H9 (cell line): Measurements from ENCODE around the gene CTDSPL2. TPM values are rescaled to one million over a fixed set of nuclear protein-coding genes. Genes with fewer than 3 reads are reported as not detected.

Experiments used
- DNase-seq: peaks from one replicate; pipeline ENCODE4 v3.0.0-alpha.2; 2017
- H2AFZ ChIP-seq: one replicate; pipeline ENCODE4 v1.6.1; 2013; ENCODE audit warnings: mild to moderate bottlenecking, low read length, control low read depth, moderate library complexity
- H2AK5ac ChIP-seq: 2 replicates; pipeline ENCODE4 v1.6.1; 2013; ENCODE audit warnings: low read length, control low read depth, mixed read lengths; ENCODE audit not compliant: insufficient read length
- H2BK120ac ChIP-seq: one replicate; pipeline ENCODE4 v1.6.1; 2013; ENCODE audit warnings: low read depth, mild to moderate bottlenecking, low read length, control low read depth, inconsistent platforms; ENCODE audit not compliant: poor library complexity, severe bottlenecking
- H2BK12ac ChIP-seq: 2 replicates; pipeline ENCODE4 v1.6.1; 2013; ENCODE audit warnings: low read length, control low read depth, mixed read lengths, low read depth; ENCODE audit not compliant: insufficient read length
- H2BK15ac ChIP-seq: 2 replicates; pipeline ENCODE4 v1.6.1; 2013; ENCODE audit warnings: low read depth, low read length, control low read depth
- H2BK20ac ChIP-seq: one replicate; pipeline ENCODE4 v1.6.1; 2013; ENCODE audit warnings: low read depth, mild to moderate bottlenecking, low read length, control low read depth, inconsistent platforms; ENCODE audit not compliant: poor library complexity, severe bottlenecking
- H2BK5ac ChIP-seq: 2 replicates; pipeline ENCODE4 v1.6.1; 2013; ENCODE audit warnings: low read length, control low read depth, mixed read lengths; ENCODE audit not compliant: insufficient read length
- H3K14ac ChIP-seq: 2 replicates; pipeline ENCODE4 v1.6.1; 2013; ENCODE audit warnings: low read length, control low read depth; ENCODE audit not compliant: insufficient read depth
- H3K18ac ChIP-seq: 2 replicates; pipeline ENCODE4 v1.6.1; 2013; ENCODE audit warnings: low read depth, mild to moderate bottlenecking, mixed read lengths, low read length, control low read depth; ENCODE audit not compliant: insufficient read length
- H3K23ac ChIP-seq: 2 replicates; pipeline ENCODE4 v1.6.1; 2013; ENCODE audit warnings: low read length, control low read depth, mixed read lengths, low read depth; ENCODE audit not compliant: insufficient read length
- H3K23me2 ChIP-seq: 2 replicates; pipeline ENCODE4 v1.6.1; 2013; ENCODE audit warnings: low read depth, mild to moderate bottlenecking, mixed read lengths, low read length, control low read depth; ENCODE audit not compliant: insufficient read length, poor library complexity, severe bottlenecking
- H3K27ac ChIP-seq: 2 replicates; pipeline ENCODE4 v1.5.1; 2013; ENCODE audit warnings: low read length, control low read depth, mixed read lengths, low read depth; ENCODE audit not compliant: insufficient read length
- H3K27me3 ChIP-seq: 2 replicates; pipeline ENCODE4 v1.6.1; 2013; ENCODE audit warnings: low read length, control low read depth, inconsistent platforms; ENCODE audit not compliant: insufficient read depth
- H3K4ac ChIP-seq: 2 replicates; pipeline ENCODE4 v1.6.1; 2013; ENCODE audit warnings: low read depth, mild to moderate bottlenecking, control low read depth, inconsistent platforms, low read length, moderate library complexity
- H3K4me1 ChIP-seq: 2 replicates; pipeline ENCODE4 v1.6.1; 2013; ENCODE audit warnings: low read length, control low read depth, inconsistent platforms; ENCODE audit not compliant: insufficient read depth
- H3K4me2 ChIP-seq: 2 replicates; pipeline ENCODE4 v1.6.1; 2013; ENCODE audit warnings: low read length, control low read depth, mixed read lengths; ENCODE audit not compliant: insufficient read length, insufficient read depth
- H3K56ac ChIP-seq: 2 replicates; pipeline ENCODE4 v1.6.1; 2013; ENCODE audit warnings: low read depth, mild to moderate bottlenecking, mixed read lengths, low read length, control low read depth; ENCODE audit not compliant: insufficient read length
- H3K79me1 ChIP-seq: 2 replicates; pipeline ENCODE4 v1.6.1; 2013; ENCODE audit warnings: low read depth, mild to moderate bottlenecking, moderate library complexity, low read length, control low read depth, inconsistent platforms; ENCODE audit not compliant: insufficient read depth, poor library complexity, severe bottlenecking
- H3K79me2 ChIP-seq: 2 replicates; pipeline ENCODE4 v1.6.1; 2013; ENCODE audit warnings: low read length, control low read depth, inconsistent platforms; ENCODE audit not compliant: insufficient read depth
- H3K9ac ChIP-seq: 2 replicates; pipeline ENCODE4 v1.6.1; 2013; ENCODE audit warnings: low read length, control low read depth, mixed read lengths; ENCODE audit not compliant: insufficient read length; ENCODE audit errors: extremely low read depth
- H3K9me3 ChIP-seq: one replicate; pipeline ENCODE4 v1.6.1; 2013; ENCODE audit warnings: low read depth, low read length, inconsistent platforms; ENCODE audit not compliant: control insufficient read depth
- H3T11ph ChIP-seq: one replicate; pipeline ENCODE4 v1.6.1; 2013; ENCODE audit warnings: mild to moderate bottlenecking, low read length, control low read depth, inconsistent platforms
- H4K20me1 ChIP-seq: one replicate; pipeline ENCODE4 v1.6.1; 2013; ENCODE audit not compliant: control insufficient read depth, insufficient read length, insufficient read depth
- H4K5ac ChIP-seq: 2 replicates; pipeline ENCODE4 v1.6.1; 2013; ENCODE audit warnings: low read depth, mild to moderate bottlenecking, mixed read lengths, low read length, control low read depth; ENCODE audit not compliant: insufficient read length
- H4K8ac ChIP-seq: replicated peaks from 2 replicates; pipeline ENCODE4 v1.6.1; 2013; ENCODE audit warnings: low read length, control low read depth, mixed read lengths, low read depth; ENCODE audit not compliant: insufficient read length
- H4K91ac ChIP-seq: 2 replicates; pipeline ENCODE4 v1.6.1; 2013; ENCODE audit warnings: low read depth, mild to moderate bottlenecking, moderate library complexity, mixed read lengths, low read length, control low read depth; ENCODE audit not compliant: insufficient read length
- H3K27ac Mint-ChIP-seq, 3 experiments: 2 replicates in 2 of 3; 3 replicates in 1 of 3; pipeline ENCODE4 v1.8.0; 2020 to 2021; ENCODE audit warnings: mixed read lengths in 3 of 3, mild to moderate bottlenecking in 1 of 3, moderate library complexity in 1 of 3
- H3K27me3 Mint-ChIP-seq: 2 replicates; pipeline ENCODE4 v1.8.0; 2021; ENCODE audit warnings: low read depth, mild to moderate bottlenecking, moderate library complexity, mixed read lengths
- H3K36me3 Mint-ChIP-seq, 3 experiments: 2 replicates in 2 of 3; 3 replicates in 1 of 3; pipeline ENCODE4 v1.8.0; 2020 to 2021; ENCODE audit warnings: low read depth in 3 of 3, mixed read lengths in 3 of 3; ENCODE audit not compliant: insufficient read depth in 1 of 3
- H3K4me1 Mint-ChIP-seq, 2 experiments: 2 replicates each; pipeline ENCODE4 v1.8.0; 2020; ENCODE audit warnings: mixed read lengths in 2 of 2
- H3K4me3 Mint-ChIP-seq, 2 experiments: 2 replicates in 1 of 2; 3 replicates in 1 of 2; pipeline ENCODE4 v1.8.0; 2020 to 2021; ENCODE audit warnings: mild to moderate bottlenecking in 2 of 2, mixed read lengths in 2 of 2, moderate library complexity in 1 of 2
- H3K9me3 Mint-ChIP-seq, 2 experiments: 2 replicates in 1 of 2; 3 replicates in 1 of 2; pipeline ENCODE4 v1.8.0; 2020; ENCODE audit warnings: mild to moderate bottlenecking in 2 of 2, mixed read lengths in 2 of 2, moderate library complexity in 1 of 2
- CTCF ChIP-seq: fragments of 200-600 bp; sonication (generic); conservative IDR thresholded peaks from 3 replicates; pipeline ENCODE4 v1.8.0; 2021; ENCODE audit warnings: antibody characterized with exemption, mild to moderate bottlenecking
- WGBS: extraction: QIAGEN DNeasy Blood & Tissue Kit; methylation state at CpG from one replicate; pipeline ENCODE4 v1.1.7; 2013; ENCODE audit warnings: missing lambda C conversion rate, low lambda C conversion rate, mixed read lengths; ENCODE audit not compliant: insufficient read length; ENCODE audit errors: extremely low coverage; 5-methylcytosine and 5-hydroxymethylcytosine counted together
- total RNA-seq: library from RNA; stranded (reverse); gene quantifications from 2 replicates; pipeline ENCODE4 v1.2.1, GENCODE V29; 2021

CTDSPL2 gene
- total RNA-seq, 1 experiment from 2014 or later: 78.8 TPM

DNA sequence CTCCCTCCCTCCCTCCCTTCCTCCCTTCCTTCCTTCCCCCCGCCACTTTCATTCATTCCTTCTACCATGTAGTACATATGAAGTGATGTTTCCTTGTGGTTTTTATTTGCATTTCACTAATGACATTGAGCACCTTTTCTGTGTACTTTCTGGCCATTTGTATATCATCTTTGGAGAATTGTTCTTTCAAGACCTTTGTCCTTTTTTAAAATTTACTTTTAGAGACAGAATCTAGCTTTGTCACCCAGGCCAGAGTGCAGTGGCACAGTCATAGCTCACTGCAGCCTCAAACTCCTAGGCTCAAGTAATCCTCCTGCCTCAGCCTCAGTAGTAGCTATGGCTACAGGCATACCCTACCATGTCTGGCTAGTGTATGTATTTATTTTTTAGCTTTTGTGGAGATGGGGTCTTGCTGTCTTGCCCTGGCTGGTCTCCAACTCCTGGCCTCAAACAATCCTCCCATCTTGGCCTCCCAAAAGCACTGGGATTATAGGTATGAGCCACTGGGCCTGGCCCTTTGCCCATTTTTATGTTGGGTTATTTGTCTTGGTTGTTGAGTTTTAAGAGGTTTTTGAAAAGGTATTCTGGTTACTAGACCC lies 42.0 kb upstream of the CTDSPL2 start:
- Histone ChIP-seq H2BK20ac (no peak overlapping the region), H3K4ac (no peak overlapping the region), H3K23me2 (no peaks in the 10 kb centered on the region), H3K18ac (no peak overlapping the region), H3K27ac (no peak overlapping the region), H3K9me3 (no peaks in the 10 kb centered on the region), H3K14ac (no peak overlapping the region), H2AFZ (no peak overlapping the region), H2BK15ac (no peak overlapping the region), H4K20me1 (no peaks in the 10 kb centered on the region), H3K56ac (no peak overlapping the region), H2BK12ac (no peak overlapping the region), H2BK5ac (no peak overlapping the region), H4K91ac (no peak overlapping the region), H3K79me1 (no peaks in the 10 kb centered on the region), H2BK120ac (no peak overlapping the region), H3K9ac (no peak overlapping the region), H3K79me2 (no peaks in the 10 kb centered on the region), H3K4me1 (no peaks in the 10 kb centered on the region), H3K4me2 (no peak overlapping the region), H2AK5ac (no peak overlapping the region), H3K23ac (no peak overlapping the region), H4K8ac (no peak overlapping the region), H4K5ac (no peak overlapping the region), H3T11ph (no peak overlapping the region), H3K27me3 (no peaks in the 10 kb centered on the region)
- no CpG with 5 or more reads among the region's 1 CpG for WGBS
- Mint-ChIP-seq H3K36me3 (peaks cover 0 to 17% (median 8%) of the 10 kb centered on the region in 3 experiments; a peak in 5 of 7 replicates), H3K27me3 (no peaks in the 10 kb centered on the region), H3K4me3 (no peak overlapping the region), H3K9me3 (no peaks in the 10 kb centered on the region), H3K4me1 (no peaks in the 10 kb centered on the region), H3K27ac (no peak overlapping the region; a peak in 1 of 7 replicates)
- no peak for TF ChIP-seq CTCF
- DNase-seq: no peak
